AG04450 (cell line): ENCODE results near the gene RFT1. TPM values are rescaled to one million over a fixed set of nuclear protein-coding genes. Genes with fewer than 3 reads are reported as not detected.

Experiments used
- CTCF ChIA-PET: fragments of 300-600, 350-600 bp; formaldehyde crosslinking; extraction: SDS; loops from one replicate; lab custom pipeline; 2022; ENCODE audit warnings: antibody characterized with exemption, inconsistent platforms; lab: Charles Lee
- POLR2A ChIA-PET: fragments of 350-600 bp; formaldehyde crosslinking; extraction: SDS; loops from one replicate; lab custom pipeline; 2021; ENCODE audit warnings: antibody characterized with exemption, inconsistent platforms; lab: Yijun Ruan, JAX
- DNase-seq: peaks from one replicate; pipeline ENCODE4 v3.0.0-alpha.2; 2011; ENCODE audit warnings: low read depth, low spot score
- H3K27ac ChIP-seq: one replicate; pipeline ENCODE4 v1.5.1; 2012; ENCODE audit warnings: low read depth, low read length, control low read depth
- H3K27me3 ChIP-seq: one replicate; pipeline ENCODE4 v1.6.0; 2012; ENCODE audit warnings: low read length; ENCODE audit not compliant: control insufficient read depth, insufficient read depth
- H3K4me3 ChIP-seq: 2 replicates; pipeline ENCODE4 v1.5.1; 2011; ENCODE audit warnings: mild to moderate bottlenecking, low read depth, low read length, control low read depth
- H3K9me3 ChIP-seq: 2 replicates; pipeline ENCODE4 v1.5.1; 2012; ENCODE audit warnings: low read length; ENCODE audit not compliant: control insufficient read depth, insufficient read depth
- polyA plus RNA-seq: library from polyadenylated mRNA; depleted of rRNA; stranded (reverse); fragments of >200 nt; gene quantifications from 2 replicates; pipeline ENCODE4 v1.2.3, GENCODE V29; 2011
- TF ChIP-seq, protein P1 (sequence below): IDR thresholded peaks from 2 replicates; pipeline ENCODE4 v1.5.1; 2011; ENCODE audit warnings: low read depth, low read length, control low read depth, inconsistent platforms

RFT1 gene
- polyA plus RNA-seq, 1 experiment: 26.4 TPM

DNA sequence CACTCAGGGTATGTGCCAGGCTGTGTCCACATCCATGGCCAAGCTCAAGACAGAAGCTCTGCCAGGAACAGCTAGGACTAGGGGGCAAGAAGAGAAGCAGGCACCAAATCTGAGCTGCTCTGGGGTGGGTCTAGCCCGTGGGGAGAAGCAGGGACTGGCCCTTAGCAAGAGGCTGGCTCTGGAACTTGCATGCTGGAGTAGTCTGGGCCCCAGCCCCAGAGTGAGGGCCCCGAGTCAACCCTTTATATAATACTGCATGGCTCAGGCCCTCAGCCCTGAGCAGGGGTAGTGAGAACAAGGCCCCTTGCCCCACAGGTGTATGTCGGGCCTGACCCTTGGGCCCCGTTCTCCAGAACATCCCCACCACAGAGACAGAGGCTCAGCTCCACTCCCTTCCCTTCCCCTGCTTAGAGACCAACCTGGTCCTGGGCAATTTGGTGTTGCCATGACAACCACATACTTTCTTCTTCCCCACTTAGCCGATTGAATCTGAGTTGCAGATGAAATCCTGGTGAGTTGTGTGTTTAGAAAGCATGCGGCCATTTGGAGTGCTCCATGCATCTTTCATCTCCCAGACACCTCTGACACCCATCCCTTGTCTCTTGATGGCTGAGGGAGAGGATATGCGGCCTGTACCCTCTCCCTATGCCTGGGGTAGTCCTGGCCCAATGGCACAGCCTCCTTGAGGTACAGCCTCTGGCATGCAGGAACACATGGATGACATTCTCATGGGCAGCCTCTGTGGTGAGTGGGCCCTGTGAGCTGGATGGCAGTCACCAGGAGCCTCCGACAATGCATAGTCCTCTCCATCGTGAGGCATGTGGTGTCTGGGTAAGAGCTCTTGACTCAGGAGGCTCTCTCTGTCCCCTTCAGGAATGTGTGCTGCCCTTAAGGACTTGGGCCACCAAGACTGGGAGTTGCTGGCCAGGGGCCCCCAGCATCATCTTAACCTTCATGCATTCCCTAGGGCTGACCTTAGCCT is 55.2 kb downstream of the RFT1 start:
- Histone ChIP-seq H3K27ac (no peak overlapping the region), H3K4me3 (no peak overlapping the region), H3K9me3 (no peaks in the 10 kb centered on the region), H3K27me3 (no peaks in the 10 kb centered on the region)
- POLR2A ChIA-PET: no interaction called here
- CTCF ChIA-PET: interaction anchor here (0.5 to 1.6 kb wide), 3 partner anchors 8 to 224 kb away, joined by 3 to 5 read pairs (median 5); no protein-coding TSS in a partner anchor
- no peak for DNase-seq
- TF ChIP-seq, protein P1, sequence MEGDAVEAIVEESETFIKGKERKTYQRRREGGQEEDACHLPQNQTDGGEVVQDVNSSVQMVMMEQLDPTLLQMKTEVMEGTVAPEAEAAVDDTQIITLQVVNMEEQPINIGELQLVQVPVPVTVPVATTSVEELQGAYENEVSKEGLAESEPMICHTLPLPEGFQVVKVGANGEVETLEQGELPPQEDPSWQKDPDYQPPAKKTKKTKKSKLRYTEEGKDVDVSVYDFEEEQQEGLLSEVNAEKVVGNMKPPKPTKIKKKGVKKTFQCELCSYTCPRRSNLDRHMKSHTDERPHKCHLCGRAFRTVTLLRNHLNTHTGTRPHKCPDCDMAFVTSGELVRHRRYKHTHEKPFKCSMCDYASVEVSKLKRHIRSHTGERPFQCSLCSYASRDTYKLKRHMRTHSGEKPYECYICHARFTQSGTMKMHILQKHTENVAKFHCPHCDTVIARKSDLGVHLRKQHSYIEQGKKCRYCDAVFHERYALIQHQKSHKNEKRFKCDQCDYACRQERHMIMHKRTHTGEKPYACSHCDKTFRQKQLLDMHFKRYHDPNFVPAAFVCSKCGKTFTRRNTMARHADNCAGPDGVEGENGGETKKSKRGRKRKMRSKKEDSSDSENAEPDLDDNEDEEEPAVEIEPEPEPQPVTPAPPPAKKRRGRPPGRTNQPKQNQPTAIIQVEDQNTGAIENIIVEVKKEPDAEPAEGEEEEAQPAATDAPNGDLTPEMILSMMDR: no peak

GRCh38 chr3:53074366-53074696 is 55.9 kb downstream of the RFT1 start:
- TF ChIP-seq, protein P1: no peak
- Histone ChIP-seq H3K9me3 (no peaks in the 10 kb centered on the region), H3K4me3 (no peak overlapping the region), H3K27ac (no peak overlapping the region), H3K27me3 (no peaks in the 10 kb centered on the region)
- ChIA-PET POLR2A (interaction anchor here (0.6 kb wide), 1 partner anchor 10 kb away, joined by 3 read pairs; no protein-coding TSS in a partner anchor), CTCF (interaction anchor here (0.6 to 1.6 kb wide), 3 partner anchors 9 to 223 kb away, joined by 3 to 5 read pairs (median 3); no protein-coding TSS in a partner anchor)
- DNase-seq: no peak

DNA sequence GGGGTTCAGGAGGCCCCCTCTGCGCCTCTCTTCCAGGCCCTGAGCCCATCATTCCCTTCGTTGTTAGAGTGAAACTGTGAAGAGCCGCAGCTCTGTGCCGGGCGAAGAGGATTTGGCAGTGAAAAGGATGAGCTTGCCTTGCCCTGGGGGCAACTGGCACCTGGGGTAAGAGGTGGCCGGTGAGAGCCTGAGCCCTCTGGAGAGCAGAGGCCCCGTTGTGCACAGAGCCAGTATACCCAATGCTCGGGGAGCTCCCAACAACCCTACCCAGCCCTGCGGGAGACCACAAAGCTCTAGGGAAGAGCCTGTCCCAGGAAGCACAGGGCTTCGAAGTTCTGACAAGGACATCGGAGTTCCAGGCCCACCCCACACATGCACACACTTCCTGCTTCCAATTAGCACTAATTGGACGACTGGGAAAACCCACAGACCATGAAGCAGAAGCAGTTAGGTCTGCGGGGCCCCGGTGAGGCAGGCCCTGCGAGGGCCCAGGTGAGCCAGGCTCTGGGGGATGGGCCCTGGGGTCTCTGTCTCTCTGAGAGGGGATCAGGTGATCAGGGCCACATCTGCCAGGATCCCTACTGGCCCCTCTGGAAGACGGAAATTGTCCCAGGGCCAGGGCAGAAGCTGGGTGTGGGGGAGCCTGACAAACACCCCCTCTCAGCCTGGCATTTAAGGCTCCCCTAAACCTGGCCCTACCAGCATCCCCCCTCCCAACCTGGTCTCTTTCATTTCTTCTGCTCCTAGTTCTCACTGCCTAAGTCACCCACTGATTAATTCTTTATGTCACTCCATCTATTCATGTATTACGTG is 56.5 kb downstream of the RFT1 start:
- H3K27me3 ChIP-seq: no peaks in the 10 kb centered on the region
- H3K4me3 ChIP-seq: no peak overlapping the region
- no peaks in the 10 kb centered on the region for H3K9me3 ChIP-seq
- CTCF ChIA-PET: interaction anchor here (0.7 to 1.6 kb wide), 6 partner anchors 8 to 332 kb away, joined by 3 to 9 read pairs (median 4); no protein-coding TSS in a partner anchor
- POLR2A ChIA-PET: interaction anchor here (0.6 kb wide), 1 partner anchor 10 kb away, joined by 3 read pairs; no protein-coding TSS in a partner anchor
- no peak overlapping the region for H3K27ac ChIP-seq
- TF ChIP-seq, protein P1: no peak
- DNase-seq: no peak

GRCh38 chr3:53072653-53073552 is 57.3 kb downstream of the RFT1 start:
- peak overlapping the region; percentile 50 for H3K4me3 ChIP-seq
- CTCF ChIA-PET: interaction anchor here (0.7 to 2.3 kb wide), 13 partner anchors 8 to 331 kb away, joined by 4 to 11 read pairs (median 4); partner anchors contain the start of gene NEK4

More at GRCh38 chr3:53072653-53073552, 57.3 kb downstream of the RFT1 start:
- no peak overlapping the region for H3K27ac ChIP-seq
- no peaks in the 10 kb centered on the region for H3K9me3 ChIP-seq
- POLR2A ChIA-PET: no interaction called here
- peak; percentile 24 for DNase-seq
- TF ChIP-seq, protein P1: peak; percentile 92
- H3K27me3 ChIP-seq: no peaks in the 10 kb centered on the region
